ENCODE data around the gene COA7. TPM values are rescaled to one million over a fixed set of nuclear protein-coding genes. Genes with fewer than 3 reads are reported as not detected.

COA7 gene
- total and polyA plus RNA-seq, 10 of the 15 experiments (the other 5 are each of a cell fraction or from before 2014, with no cell fraction given): 7.5 to 20.2 (median 15.4) TPM

DNA sequence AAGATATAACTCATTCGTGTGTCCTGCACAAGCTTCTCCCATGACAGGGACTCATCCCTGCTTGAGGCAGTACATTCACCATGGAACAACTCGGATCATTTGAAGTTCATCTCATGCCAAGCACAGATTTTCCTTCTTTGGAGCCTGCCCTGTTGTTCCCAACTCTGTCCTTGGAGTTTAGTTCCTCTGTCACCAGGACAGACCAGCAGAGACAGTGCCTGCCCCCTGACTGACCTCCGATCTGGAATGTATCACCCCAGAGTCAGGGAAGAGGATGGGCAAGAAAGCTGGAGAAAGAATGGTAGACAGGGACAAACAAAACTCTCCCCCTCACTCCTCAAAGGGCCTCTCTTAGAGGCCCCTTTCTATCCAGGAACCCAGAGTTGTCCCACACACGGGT is 60.2 kb downstream of the COA7 start:
- ChIA-PET CTCF (no interaction called here), SMC1A (ENCODE audit: uncharacterized antibody, unreplicated experiment) (interaction anchor here (0.6 to 4.0 kb wide), 7 partner anchors 14 to 87 kb away, joined by 3 to 26 read pairs (median 4); no protein-coding TSS in a partner anchor), RAD21 (ENCODE audit: unreplicated experiment) (interaction anchor here (0.8 to 2.0 kb wide), 4 partner anchors 21 to 233 kb away, joined by 3 to 11 read pairs (median 3); no protein-coding TSS in a partner anchor), POLR2A (interaction anchor here (0.6 to 1.8 kb wide), 5 partner anchors 18 to 115 kb away, joined by 3 to 6 read pairs (median 4); partner anchors contain the start of gene TUT4)
- Histone ChIP-seq H3K4me3 (no peak overlapping the region), H3K9me3 (replicated peaks; ENCODE audit: control insufficient read depth, insufficient read depth, low read length) (no peaks in the 10 kb centered on the region; the same call in 2 of the 3 replicates), H4K20me1 (ENCODE audit: control insufficient read depth, insufficient read depth) (no peaks in the 10 kb centered on the region), H3K4me2 (ENCODE audit: control insufficient read depth, insufficient read depth) (peak overlapping the region; percentile 94), H3K27me3 (replicated peaks in 1 of 2; ENCODE audit: control insufficient read depth in 2 of 2, insufficient read depth in 2 of 2, low read length in 1 of 2) (peaks cover 1 to 4% of the 10 kb centered on the region in 2 experiments; a peak in 2 of 4 replicates), H3K36me3 (ENCODE audit: control insufficient read depth in 2 of 2, insufficient read depth in 2 of 2, low read length in 1 of 2) (no peaks in the 10 kb centered on the region), H2AFZ (ENCODE audit: control insufficient read depth, low read depth, low read length) (peak overlapping the region; percentile 24; the same call in 1 of the 2 replicates), H3K79me2 (ENCODE audit: control insufficient read depth, insufficient read depth, low read length) (no peaks in the 10 kb centered on the region), H3K4me1 (ENCODE audit: control insufficient read depth, insufficient read depth, low read length) (peaks cover 38% of the 10 kb centered on the region), H3K27ac (ENCODE audit: control insufficient read depth, insufficient read depth) (peak overlapping the region; percentile 83), H3K9ac (ENCODE audit: control insufficient read depth, insufficient read depth, low read length) (peak overlapping the region; percentile 49)
- DNase-seq (ENCODE audit: low read depth, low spot score) (no peak), ATAC-seq (no peak), FAIRE-seq (no peak)
- TF ChIP-seq, protein P1, sequence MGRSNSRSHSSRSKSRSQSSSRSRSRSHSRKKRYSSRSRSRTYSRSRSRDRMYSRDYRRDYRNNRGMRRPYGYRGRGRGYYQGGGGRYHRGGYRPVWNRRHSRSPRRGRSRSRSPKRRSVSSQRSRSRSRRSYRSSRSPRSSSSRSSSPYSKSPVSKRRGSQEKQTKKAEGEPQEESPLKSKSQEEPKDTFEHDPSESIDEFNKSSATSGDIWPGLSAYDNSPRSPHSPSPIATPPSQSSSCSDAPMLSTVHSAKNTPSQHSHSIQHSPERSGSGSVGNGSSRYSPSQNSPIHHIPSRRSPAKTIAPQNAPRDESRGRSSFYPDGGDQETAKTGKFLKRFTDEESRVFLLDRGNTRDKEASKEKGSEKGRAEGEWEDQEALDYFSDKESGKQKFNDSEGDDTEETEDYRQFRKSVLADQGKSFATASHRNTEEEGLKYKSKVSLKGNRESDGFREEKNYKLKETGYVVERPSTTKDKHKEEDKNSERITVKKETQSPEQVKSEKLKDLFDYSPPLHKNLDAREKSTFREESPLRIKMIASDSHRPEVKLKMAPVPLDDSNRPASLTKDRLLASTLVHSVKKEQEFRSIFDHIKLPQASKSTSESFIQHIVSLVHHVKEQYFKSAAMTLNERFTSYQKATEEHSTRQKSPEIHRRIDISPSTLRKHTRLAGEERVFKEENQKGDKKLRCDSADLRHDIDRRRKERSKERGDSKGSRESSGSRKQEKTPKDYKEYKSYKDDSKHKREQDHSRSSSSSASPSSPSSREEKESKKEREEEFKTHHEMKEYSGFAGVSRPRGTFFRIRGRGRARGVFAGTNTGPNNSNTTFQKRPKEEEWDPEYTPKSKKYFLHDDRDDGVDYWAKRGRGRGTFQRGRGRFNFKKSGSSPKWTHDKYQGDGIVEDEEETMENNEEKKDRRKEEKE (IDR thresholded peaks at IDR 0.05): no peak
- intact Hi-C loops (cut with micrococcal nuclease; ENCODE audit: unreplicated experiment): no loop called here
- in situ Hi-C loops (cut with MboI): no loop called here
- no TSS peak for BruUV-seq (replicated peaks)
- WGBS (ENCODE audit: insufficient coverage, insufficient replicate concordance, low lambda C conversion rate, missing lambda C conversion rate): 54% methylated on average over 4 of the region's 4 CpGs
